HG02759 (cell line): Measurements from ENCODE around the gene SLC8B1.

Experiments
- ATAC-seq: cut with Tn5 transposase; IDR thresholded peaks from one replicate; pipeline ENCODE4 v1.9.1; 2021; ENCODE audit warnings: mild to moderate bottlenecking, moderate library complexity; ENCODE audit not compliant: unreplicated experiment

Gene SLC8B1

GRCh38 chr12:113248842-113249435 lies 86.0 kb downstream of the SLC8B1 start:
- ATAC-seq = no peak
